ENCODE results near the gene IQSEC3.

GRCh38 chr12:21301-22189 lies 45.0 kb upstream of the IQSEC3 start:
- no peak for TF ChIP-seq CTCF (IDR thresholded peaks at IDR 0.05; ENCODE audit: low read length)
- TF ChIP-seq EZH2 (optimal IDR thresholded peaks at IDR 0.05; ENCODE audit: low read depth, low read length): no peak
- no peak for TF ChIP-seq EZH2phosphoT487 (IDR thresholded peaks at IDR 0.05; ENCODE audit: low read length)
